CD4-positive, alpha-beta T cell (primary cell): ENCODE measurements around the gene GALE. TPM values are rescaled to one million over a fixed set of nuclear protein-coding genes. Genes with fewer than 3 reads are reported as not detected.
"Not testable (repeated sequence)": the region's sequence is repeated elsewhere in the genome, so short reads cannot be mapped to it uniquely, and the experiment has no call there.

Experiments used
- ATAC-seq: fragments of 200-7000 bp; cut with Tn5 transposase; one replicate; pipeline ENCODE4 v1.10.0; 2022; ENCODE audit warnings: mild to moderate bottlenecking; ENCODE audit not compliant: poor library complexity
- CTCF ChIA-PET: fragments of 350-600 bp; sonication (Branson Sonifier 250); formaldehyde crosslinking; loops from one replicate; lab custom pipeline; 2021; ENCODE audit warnings: antibody characterized with exemption, inconsistent platforms; lab: Charles Lee
- POLR2A ChIA-PET: fragments of 350-600 bp; sonication (Branson Sonifier 250); formaldehyde crosslinking; loops from one replicate; lab custom pipeline; 2021; ENCODE audit warnings: antibody characterized with exemption, inconsistent platforms; lab: Charles Lee
- DNase-seq, 14 experiments: peaks; one replicate each; pipeline ENCODE4 v3.0.0-alpha.2; 2013 to 2020; ENCODE audit warnings: mixed read lengths in 2 of 14
- H3K27ac ChIP-seq, 2 donors: one replicate each; pipeline versions ENCODE4 v1.5.1 to v1.7.0; 2013; ENCODE audit warnings: low read length in 2 of 2, low read depth in 1 of 2, mild to moderate bottlenecking in 1 of 2
- H3K27me3 ChIP-seq, 2 experiments: 1 replicate in 1 of 2; 2 replicates in 1 of 2; pipeline versions ENCODE4 v1.6.1 to v1.7.0; 2013; ENCODE audit warnings: low read length in 2 of 2, control low read depth in 1 of 2, mild to moderate bottlenecking in 1 of 2, moderate library complexity in 1 of 2; ENCODE audit not compliant: insufficient read depth in 2 of 2, control insufficient read depth in 1 of 2
- H3K36me3 ChIP-seq: one replicate; pipeline ENCODE4 v1.6.1; 2013; ENCODE audit warnings: low read length, control low read depth; ENCODE audit not compliant: insufficient read depth
- H3K4me1 ChIP-seq: one replicate; pipeline ENCODE4 v1.6.1; 2013; ENCODE audit warnings: low read length, control low read depth; ENCODE audit not compliant: insufficient read depth
- H3K4me3 ChIP-seq: one replicate; pipeline ENCODE4 v1.5.1; 2013; ENCODE audit warnings: mild to moderate bottlenecking, low read length, moderate library complexity
- H3K9me3 ChIP-seq, 2 experiments: 1 replicate in 1 of 2; 2 replicates in 1 of 2; pipeline versions ENCODE4 v1.6.1 to v1.7.0; 2013; ENCODE audit warnings: low read length in 2 of 2, mild to moderate bottlenecking in 2 of 2, control low read depth in 1 of 2, moderate library complexity in 1 of 2; ENCODE audit not compliant: control insufficient read depth in 1 of 2, insufficient read depth in 1 of 2
- H3K27ac Mint-ChIP-seq: one replicate; pipeline ENCODE4 v1.8.0; 2020; ENCODE audit warnings: mixed read lengths
- H3K27me3 Mint-ChIP-seq: one replicate; pipeline ENCODE4 v1.8.0; 2021; ENCODE audit warnings: mixed read lengths
- H3K36me3 Mint-ChIP-seq: one replicate; pipeline ENCODE4 v1.8.0; 2021; ENCODE audit warnings: low read depth, mixed read lengths
- H3K4me1 Mint-ChIP-seq: one replicate; pipeline ENCODE4 v1.8.0; 2021; ENCODE audit warnings: low read depth, mixed read lengths
- H3K4me3 Mint-ChIP-seq: one replicate; pipeline ENCODE4 v1.8.0; 2020; ENCODE audit warnings: mild to moderate bottlenecking, mixed read lengths
- H3K9me3 Mint-ChIP-seq: one replicate; pipeline ENCODE4 v1.8.0; 2020; ENCODE audit warnings: mixed read lengths
- CTCF ChIP-seq: fragments of 200-600 bp; IDR thresholded peaks from one replicate; pipeline ENCODE4 v1.8.0; 2022; ENCODE audit warnings: antibody characterized with exemption, mild to moderate bottlenecking
- intact Hi-C, 2 experiments: fragments of 100-400 bp; cut with DNase I in 1 of 2; cut with micrococcal nuclease in 1 of 2; formaldehyde crosslinking; loops; one replicate each; pipeline versions ENCODE4 v1.15.1 to v1.9.0; 2023 to 2025; cut with DNase I, micrococcal nuclease
- total RNA-seq, 174 experiments: library from RNA in 2 of 174; stranded (reverse) in 2 of 174; gene quantifications; one replicate each; pipeline ENCODE4 v1.2.3 and lab custom pipeline; 2021 to 2026

GALE gene
- total RNA-seq, 2 experiments from 2014 or later: 5.4 to 6.9 TPM

GRCh38 chr1:23837908-23838307 is 37.4 kb upstream of the GALE start:
- no peak for TF ChIP-seq CTCF
- Histone ChIP-seq H3K9me3 (no peaks in the 10 kb centered on the region), H3K4me3 (peak overlapping the region; percentile 38), H3K36me3 (no peaks in the 10 kb centered on the region), H3K27me3 (no peaks in the 10 kb centered on the region), H3K4me1 (peaks cover 10% of the 10 kb centered on the region), H3K27ac (no peak overlapping the region)
- Mint-ChIP-seq H3K27me3 (peaks cover 11% of the 10 kb centered on the region), H3K4me3 (peak overlapping the region; percentile 65), H3K27ac (no peak overlapping the region), H3K4me1 (peaks cover 12% of the 10 kb centered on the region), H3K36me3 (no peaks in the 10 kb centered on the region), H3K9me3 (no peaks in the 10 kb centered on the region)
- intact Hi-C loops: loop anchor here (1.0 to 5.0 kb wide), 3 partner anchors 13 to 36 kb away; partner anchors contain the start of genes FUCA1 (in 1 of the 2), GALE (in 1 of the 2) and HMGCL (in 1 of the 2)
- ATAC-seq: no peak
- POLR2A ChIA-PET: interaction anchor here (0.6 to 3.0 kb wide), 3 partner anchors 13 to 37 kb away, joined by 3 to 17 read pairs (median 3); partner anchors contain the start of gene HMGCL
- peak in 2 of 14 experiments; percentile 11 to 32 for DNase-seq
- CTCF ChIA-PET: interaction anchor here (0.7 to 2.4 kb wide), 2 partner anchors 28 to 67 kb away, joined by 4 to 11 read pairs; no protein-coding TSS in a partner anchor

GRCh38 chr1:23836037-23836436 is 35.5 kb upstream of the GALE start:
- Histone ChIP-seq H3K27ac (no peak overlapping the region), H3K27me3 (no peaks in the 10 kb centered on the region), H3K4me1 (peaks cover 10% of the 10 kb centered on the region), H3K4me3 (no peak overlapping the region), H3K9me3 (no peaks in the 10 kb centered on the region), H3K36me3 (no peaks in the 10 kb centered on the region)
- DNase-seq: peak in 2 of 14 experiments; percentile 2 to 28
- Mint-ChIP-seq H3K9me3 (no peaks in the 10 kb centered on the region), H3K4me3 (no peak overlapping the region), H3K27ac (no peak overlapping the region), H3K4me1 (peaks cover 12% of the 10 kb centered on the region), H3K36me3 (no peaks in the 10 kb centered on the region), H3K27me3 (peaks cover 11% of the 10 kb centered on the region)
- intact Hi-C loops: loop anchor here in 1 of 2 experiments (5.0 kb wide), 1 partner anchor 34 kb away; the partner anchor contains the start of gene GALE
- TF ChIP-seq CTCF: no peak
- ChIA-PET POLR2A (no interaction called here), CTCF (no interaction called here)
- ATAC-seq: no peak

GRCh38 chr1:23834156-23834555 is 33.6 kb upstream of the GALE start:
- H3K27me3 ChIP-seq, POLR2A ChIA-PET, H3K9me3 ChIP-seq, DNase-seq, H3K4me3 ChIP-seq, H3K4me3 Mint-ChIP-seq, intact Hi-C loops, H3K9me3 Mint-ChIP-seq, H3K4me1 ChIP-seq, H3K27ac ChIP-seq, ATAC-seq, H3K36me3 ChIP-seq, H3K27ac Mint-ChIP-seq, H3K36me3 Mint-ChIP-seq: not testable (repeated sequence)
- H3K27me3 Mint-ChIP-seq: peaks cover 11% of the 10 kb centered on the region
- CTCF ChIA-PET: interaction anchor here (1.2 kb wide), 1 partner anchor 24 kb away, joined by 3 read pairs; no protein-coding TSS in a partner anchor
- peaks cover 12% of the 10 kb centered on the region for H3K4me1 Mint-ChIP-seq
